Activated naive CD4-positive, alpha-beta T cell (primary cell): ENCODE data around the gene GLRX5.
"Not testable (repeated sequence)": the region's sequence is repeated elsewhere in the genome, so short reads cannot be mapped to it uniquely, and the experiment has no call there.

Experiments used
- DNase-seq, 4 experiments: peaks; one replicate each; lab custom pipeline; 2025; lab: John Stamatoyannopoulos, UW

Gene GLRX5

DNA sequence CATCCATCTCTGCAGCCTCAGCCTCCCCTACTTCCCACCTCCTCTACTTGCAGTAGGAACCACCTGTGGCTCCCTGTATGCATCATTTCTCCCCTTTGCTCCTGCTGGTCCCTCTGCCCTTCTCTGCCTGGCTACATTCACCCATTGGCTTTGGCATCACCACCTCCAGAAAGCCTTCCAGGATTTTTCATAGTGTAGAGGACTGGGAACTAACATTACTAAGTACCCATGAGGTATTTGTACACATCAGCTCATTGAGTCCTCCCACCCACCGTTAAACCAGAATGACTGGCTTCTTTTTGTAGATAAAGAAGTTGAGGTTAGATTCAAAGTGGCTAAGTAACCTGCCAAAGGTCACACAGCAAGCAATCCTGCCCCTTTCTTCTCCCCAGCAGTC lies 35.5 kb upstream of the GLRX5 start:
- DNase-seq = no peak

DNA sequence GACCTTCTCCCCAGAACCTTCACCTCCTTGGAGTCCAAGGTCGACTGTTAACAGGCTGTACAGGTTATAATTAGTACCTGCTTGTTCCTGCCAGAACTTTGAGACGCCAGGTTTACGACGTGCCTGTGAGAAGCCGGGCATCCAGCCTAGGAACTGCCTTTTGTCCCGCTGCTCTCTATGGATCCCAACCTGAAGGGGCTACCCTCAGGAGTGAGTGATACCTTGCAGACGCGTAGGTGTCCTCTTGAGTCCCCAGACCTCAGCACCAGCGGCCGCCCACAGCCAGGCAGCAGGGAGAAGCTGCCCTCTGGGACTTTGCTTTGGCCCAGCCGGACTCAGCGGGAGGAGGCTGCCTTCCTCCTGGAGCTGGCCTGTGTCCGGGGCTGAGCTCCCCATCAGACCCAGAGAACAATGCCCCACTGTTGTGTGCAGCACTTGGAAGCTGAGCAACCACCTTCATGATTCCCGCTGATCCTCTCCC lies 34.6 kb upstream of the GLRX5 start:
- no peak for DNase-seq

DNA sequence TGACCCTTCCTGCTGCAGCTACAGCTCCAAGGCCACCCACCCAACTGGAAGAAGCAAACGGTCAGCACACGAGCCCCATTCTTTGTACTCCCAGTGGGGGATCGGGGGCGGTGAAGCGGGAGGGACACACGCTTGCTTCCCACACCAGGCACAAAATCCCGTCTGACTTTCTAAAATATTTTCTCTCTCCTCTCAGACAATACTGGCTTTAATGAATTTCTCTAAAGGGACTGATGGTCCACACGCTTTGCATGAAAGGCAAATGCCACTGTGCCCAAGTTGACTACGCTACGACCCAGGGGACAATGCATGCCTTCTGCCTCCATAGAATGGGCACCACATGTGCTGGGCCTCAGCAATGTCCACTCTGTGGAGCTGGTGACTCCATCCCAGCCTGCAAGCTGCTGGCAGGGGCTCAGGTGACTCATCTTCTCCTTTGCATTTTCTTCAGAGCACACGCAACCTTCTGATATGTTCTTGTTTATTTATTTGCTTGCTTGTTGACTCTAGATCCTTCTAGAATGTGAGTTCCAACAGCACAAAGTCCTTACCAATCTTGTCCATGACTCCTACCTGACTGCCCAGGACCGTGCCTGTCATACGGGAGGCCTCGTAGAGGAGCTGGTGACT lies 34.0 kb upstream of the GLRX5 start:
- no peak for DNase-seq

DNA sequence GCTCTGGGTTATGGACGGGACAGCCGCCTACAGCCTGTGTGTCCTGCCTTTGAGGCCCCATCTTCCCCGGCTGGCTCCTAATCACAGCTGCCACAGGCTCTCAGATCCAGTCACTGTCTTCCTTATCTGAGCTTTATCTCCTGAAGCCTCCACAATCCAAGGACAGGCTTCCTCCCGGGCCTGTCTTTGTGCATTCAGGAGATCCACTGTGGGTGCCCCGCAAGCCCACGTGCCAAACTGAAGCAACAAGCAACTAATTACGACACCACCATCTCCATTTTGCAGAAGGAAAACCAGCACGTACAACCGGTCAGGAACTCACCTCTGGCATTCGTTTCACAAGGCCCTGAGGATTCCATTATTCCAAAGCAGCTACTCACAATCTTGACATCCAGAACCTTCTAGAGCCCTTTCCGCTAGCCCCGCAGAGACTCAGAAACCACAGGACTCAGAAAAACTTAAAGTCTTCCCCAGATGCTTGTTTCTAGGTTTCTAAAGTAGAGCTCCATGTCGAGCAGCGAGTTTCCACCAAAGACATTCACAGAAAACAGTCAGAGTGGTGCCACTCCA lies 32.4 kb upstream of the GLRX5 start:
- DNase-seq = no peak

DNA sequence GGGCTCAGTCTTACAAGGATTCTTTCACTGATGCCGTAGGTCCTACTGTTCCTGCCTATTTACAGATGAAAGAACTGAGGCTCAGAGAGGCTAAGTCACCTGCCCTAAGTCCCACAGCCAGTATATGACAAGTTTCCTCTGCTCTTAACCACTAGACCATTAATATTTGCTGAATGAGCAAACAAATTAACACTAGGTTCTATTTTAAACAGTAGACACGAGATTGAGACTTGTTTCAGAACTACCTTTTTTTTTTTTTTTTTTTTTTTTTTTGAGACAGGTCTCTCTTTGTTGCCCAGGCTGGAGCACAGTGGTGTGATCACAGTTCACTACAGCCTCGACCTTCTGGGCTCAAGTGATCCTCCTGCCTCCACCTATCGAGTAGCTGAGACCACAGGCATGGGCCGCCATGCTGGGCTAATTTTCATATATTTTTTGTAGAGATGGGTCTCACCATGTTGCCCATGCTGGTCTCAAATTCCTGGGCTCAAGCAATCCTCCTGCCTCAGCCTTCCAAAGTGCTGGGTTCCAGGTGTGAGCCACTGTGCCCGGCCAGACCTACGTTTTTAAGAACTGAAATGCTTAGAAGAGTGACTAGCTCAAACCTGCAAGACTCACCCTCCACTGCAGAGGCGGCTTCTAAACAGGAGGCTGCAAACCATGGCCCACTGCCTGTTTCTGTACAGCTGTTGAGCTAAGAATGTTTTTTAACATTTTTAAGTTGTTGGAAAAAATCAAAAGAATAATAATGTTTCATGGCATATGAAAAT lies 31.3 kb upstream of the GLRX5 start:
- DNase-seq = no peak

DNA sequence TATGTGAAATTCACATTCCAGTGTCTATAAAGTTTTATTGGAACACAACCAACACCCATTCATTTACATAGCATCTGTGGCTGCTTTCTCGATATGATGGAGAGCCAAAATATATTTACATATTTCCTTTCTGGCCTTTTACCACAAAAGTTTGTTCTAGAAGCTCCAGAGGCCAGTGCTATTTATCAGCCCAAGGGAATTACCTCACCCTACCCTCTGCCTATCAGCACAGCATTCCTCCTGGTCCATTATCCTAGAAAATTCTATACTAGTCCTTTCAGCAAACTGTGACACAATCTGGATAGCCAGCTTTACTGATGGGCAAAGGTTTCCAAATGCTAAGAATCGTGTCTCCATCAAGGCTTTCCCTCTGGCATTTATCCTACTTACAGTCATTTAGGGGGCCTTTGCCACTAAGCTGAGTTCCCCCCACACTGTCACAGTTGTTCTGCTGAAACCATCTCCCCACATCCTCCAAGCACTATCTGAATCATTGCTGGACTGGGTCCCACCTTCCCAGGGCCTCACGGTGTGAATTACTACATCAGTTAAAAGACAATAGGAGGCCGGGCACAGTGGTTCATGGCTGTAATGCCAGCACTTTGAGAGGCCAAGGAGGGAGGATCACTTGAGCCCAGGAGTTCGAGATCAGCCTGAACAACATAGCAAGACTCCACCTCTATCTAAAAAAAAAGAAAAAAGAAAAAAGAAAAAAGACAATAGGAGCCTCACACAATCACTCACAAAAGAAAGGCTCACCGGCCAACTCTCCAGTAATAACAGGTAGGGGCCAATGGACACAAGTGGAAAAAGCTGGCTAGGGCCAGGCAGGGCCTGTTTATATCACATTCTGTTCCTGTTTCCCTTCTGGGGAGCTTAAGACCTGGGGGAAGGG lies 30.5 kb upstream of the GLRX5 start:
- no peak for DNase-seq

DNA sequence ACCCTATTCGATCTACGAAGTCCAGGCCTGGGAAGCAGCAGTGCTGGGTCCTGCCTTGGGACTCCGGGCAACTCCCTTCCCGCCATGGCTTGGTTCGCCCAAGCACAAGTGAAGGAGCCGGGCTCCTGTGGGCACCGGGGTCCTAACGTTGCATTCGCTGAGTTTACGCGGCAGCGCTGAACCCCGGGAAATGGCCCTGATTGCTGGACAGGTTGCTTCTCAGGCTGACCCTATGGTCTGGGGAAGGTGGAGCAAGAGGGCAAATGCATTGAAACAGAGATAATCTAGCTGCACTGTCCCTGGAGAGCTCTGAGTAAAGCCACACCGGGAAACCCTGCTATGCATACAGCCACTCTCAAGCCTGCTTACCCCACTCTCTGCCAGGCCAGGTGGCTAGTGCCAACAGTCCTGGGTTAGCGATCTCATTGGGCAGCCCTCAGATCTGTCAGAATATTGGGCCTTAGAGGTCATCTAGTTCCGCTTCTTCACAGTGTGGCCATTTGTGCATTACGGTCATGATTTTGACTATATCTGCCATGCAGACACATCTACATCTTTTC lies 29.7 kb upstream of the GLRX5 start:
- no peak for DNase-seq

DNA sequence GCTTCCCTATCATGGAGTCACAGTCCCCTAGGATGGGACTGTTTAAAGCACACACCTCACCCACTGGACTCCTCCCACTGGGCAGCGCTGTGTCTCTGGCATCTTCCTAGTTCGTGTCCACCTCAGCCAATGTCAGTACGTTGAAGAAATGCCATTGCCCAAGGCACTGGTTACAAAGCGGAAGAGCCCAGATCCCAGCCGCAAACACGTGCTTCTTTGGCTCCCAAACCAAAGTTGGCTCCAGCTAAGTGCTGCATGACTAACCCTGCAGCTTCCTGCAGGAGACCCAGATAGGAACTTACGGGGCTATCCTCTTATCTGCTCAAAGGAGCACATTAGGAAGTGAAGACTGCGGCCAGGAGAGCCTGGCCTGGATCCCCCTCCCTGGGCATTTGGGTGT lies 27.7 kb upstream of the GLRX5 start:
- no peak for DNase-seq

DNA sequence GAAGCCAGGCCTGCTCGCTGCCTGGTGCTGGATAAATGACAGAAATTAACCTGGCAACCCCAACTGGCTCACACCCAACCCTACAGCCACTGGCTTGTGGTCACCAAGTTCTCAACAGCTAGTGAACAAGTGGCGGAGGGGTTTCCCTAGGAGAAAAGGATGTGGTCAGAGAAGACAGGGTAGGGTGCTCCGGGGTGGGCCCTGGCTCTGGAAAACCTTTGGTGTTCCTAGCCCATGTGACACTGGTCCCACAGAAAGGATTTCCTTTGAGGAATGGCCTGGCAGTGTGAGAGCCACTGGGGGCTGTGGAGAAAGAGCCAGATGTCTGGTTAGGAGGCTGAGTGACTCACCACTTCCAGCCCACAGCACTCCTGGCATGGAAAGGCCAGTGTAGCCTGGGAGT lies 27.1 kb upstream of the GLRX5 start:
- no peak for DNase-seq

DNA sequence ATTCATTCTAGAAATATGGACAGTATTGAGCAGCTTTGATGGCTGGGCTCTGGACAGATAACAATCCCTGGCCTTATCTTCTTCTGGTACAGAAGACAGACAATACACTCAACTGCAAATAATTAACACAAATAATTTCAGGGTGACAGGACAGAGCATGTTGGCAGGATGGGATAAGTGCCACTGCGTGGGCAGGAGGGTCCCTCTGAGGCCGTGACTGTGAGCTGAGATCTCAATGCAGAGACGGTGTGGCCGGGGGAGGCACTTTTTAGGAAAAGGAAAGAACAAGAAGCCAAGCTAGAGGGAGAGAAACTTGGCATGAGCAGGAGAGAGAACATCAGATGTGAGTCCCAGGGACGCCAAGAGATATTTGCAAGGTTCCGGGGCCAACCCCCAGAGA lies 26.5 kb upstream of the GLRX5 start:
- no peak for DNase-seq

DNA sequence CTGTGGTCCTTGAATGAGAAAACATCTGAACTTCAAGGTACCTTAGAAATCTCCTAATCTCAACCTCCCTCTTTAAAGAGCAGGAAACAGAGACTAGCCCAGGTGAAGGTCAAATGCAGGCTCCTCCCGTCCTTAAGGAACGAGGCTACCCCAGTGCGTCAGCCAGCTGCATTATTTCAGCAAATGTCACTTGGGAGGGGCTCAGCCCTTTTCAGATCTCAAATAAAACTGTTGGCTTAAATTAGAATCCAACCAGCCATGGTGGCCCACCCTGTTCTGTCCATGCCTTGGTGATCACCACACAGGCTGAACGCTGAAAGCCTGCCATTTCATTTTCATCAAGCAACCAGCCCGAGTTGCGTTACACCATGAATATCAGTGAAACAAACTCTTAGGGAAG lies 25.4 kb upstream of the GLRX5 start:
- DNase-seq = no peak

DNA sequence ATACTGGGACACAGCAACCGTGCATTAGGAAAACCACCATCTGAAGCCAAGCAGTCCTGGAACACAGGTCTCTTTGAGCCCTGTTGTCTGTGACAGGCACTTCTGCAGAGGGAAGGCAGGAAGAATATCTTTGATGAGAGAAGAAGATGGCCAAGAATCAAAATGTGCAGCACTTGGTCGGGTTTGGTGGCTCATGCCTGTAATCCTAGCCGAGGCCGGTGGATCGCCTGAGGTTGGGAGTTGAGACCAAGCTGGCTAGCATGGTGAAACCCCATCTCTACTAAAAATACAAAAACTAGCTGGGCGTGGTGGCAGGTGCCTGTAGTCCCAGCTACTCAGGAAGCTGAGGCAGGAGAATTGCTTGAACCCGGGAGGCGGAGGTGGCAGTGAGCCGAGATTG lies 24.5 kb upstream of the GLRX5 start:
- not testable (repeated sequence) for DNase-seq

DNA sequence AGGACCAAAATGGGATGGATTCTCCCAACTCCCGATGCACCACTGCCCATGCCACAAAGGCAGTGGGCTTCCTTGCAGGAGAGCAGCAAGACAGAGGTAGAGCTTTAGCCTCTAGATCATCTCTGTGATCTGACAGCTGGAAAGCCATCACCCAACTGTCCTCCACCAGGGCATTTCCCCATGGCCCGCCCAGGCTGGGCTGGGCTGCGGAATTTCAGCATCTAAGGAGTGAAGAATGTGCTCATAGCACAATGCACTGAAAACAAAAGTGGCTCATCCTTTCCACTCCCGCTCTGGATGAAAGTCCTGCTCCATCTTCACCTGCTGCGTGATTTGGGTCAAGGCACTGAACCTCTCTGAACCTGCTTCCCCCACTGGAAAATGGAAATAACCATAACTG lies 24.0 kb upstream of the GLRX5 start:
- DNase-seq = no peak

DNA sequence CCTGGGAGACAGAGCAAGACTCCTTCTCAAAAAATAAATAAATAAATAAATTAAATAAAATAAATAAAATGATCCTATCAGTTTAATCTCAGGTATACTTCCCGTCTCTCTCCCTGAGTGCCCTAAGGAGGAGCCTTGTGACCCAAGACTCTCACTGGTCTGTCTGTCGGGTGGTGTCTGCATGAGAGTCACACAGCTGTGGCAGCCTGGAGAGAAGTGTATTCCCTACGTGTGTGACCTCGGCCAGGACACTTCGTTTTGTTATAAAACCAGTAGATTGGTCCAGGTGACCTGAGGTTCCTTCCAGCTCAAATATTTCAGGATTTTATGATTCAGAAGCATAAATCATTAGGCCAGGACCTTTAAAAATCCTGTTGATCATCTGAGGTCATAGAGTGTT lies 23.2 kb upstream of the GLRX5 start:
- DNase-seq = no peak

DNA sequence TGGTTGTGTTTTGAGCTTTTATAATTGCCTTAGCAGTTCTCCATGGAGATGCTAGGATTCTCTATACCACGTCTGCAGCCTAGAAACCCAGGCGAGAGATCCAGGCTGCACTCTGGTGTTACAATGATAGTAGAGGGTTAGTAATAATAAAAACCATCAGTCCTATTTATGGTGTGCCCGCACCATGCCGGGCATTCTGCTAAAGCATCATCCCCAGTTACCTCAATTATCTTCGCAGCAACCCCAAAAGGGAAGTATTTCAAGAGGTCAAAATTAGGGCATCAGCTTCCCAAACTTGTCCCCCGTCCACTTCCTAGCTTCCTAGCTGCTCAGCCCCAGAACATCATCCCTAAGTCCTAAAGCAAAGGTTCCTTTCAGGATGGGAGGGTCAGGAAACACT lies 21.6 kb upstream of the GLRX5 start:
- DNase-seq = no peak

DNA sequence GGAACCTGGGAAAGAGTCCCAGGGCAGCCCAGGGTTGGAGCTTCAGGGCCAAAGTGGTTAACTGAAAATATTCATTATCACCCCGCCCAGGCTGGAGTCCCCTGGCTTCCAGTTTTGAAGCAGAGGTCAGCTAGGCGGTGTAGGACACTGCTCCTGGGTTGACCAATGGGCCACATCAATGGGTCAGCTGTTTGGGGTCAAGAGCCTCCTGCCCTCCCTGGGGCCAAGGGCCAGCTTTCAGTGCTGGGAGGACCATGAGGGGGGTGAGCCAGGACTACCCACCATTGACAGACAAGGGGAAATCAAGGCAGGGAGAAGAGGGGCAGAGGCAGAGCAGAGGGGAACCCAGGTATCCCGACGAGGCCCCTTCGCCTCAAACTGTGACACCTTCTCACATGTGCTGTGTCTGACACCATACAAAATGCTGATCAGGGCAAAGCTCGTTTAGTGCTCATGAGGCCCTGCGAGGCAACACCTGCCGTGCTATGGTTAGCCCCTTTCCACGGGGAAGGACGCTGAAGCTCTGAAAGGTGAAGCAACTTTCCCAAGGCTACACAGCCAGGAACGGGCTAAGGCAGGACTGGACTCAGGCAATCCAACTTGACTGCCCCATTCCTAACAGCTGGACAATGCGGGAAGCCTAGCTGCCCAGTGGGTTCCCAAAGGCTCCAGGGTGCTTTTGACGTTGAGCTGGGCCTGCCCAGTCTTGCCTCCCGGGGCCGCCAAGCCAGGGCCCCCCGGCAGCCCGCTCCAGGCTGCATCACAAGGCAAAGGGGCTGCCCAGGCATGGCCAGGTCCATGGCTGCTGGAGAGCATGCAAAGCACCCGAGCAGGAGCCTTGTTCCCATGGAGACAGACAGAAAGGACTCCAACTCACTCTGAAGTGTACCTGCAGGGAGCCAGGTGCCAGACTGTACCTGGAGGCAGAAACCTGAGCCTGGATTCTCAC lies 20.4 kb upstream of the GLRX5 start:
- DNase-seq = no peak

DNA sequence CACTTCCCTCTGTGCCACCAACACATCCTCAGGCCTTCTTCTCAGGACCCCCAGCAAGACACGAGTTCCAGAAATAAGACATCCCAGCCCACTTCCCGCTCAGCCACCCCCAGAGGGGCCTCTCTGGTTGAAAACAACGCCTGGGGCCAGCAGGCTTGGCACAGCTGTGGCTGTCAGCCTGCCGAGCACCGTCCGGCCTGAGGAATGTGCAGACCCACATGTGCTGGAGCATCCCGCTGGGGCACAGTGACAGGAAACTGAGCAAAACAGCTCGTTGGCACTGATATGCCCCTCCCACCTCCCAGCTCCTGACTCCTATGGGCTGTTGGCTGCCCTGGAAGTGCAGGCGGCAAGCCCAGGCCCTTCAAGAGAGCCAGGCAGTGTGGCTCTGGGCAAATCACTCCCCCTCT lies 19.8 kb upstream of the GLRX5 start:
- no peak for DNase-seq

DNA sequence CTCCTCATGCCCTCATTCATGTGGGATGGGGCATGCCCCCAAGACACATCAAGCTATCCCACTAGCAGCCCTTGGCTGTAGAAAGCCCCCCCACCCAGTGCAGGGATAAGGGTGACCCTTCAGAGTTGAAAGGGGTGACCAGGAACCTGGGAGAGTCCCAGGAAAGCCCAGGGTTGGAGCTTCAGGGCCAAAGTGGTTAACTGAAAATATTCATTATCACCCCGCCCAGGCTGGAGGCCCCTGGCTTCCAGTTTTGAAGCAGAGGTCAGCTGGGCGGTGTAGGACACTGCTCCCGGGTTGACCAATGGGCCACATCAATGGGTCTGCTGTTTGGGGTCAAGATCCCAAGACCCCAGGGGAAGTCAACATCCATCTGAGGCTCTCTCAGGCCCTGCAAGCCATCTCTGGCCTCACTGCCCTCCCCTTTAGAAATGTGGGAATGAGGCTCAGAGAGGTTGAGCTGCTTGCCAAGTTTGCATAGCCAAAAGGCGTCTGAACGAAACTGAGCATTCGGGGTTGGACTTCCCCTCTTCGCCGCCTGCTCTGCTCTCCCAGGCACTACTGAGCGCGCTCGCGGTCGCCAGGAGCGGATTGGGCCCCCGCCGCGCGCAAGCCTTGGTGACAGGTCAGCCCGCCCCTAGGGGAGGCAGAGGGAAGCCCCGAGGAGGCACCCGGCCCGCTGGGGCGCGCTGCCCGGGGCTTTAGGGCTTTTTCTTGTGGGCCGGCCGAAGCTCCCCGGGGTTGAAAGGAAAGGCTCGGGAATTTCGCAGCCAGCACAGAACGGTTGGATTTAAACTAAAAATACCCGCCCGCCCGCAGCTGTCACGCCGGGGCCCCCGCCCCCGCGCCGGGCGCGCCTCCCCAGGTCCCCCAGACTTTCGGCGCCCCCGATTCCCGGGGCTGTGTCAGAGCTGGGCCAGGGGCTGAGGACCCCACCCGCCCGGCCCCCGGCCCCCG lies 19.0 kb upstream of the GLRX5 start:
- peak; percentile 17 to 68 (median 46) for DNase-seq

DNA sequence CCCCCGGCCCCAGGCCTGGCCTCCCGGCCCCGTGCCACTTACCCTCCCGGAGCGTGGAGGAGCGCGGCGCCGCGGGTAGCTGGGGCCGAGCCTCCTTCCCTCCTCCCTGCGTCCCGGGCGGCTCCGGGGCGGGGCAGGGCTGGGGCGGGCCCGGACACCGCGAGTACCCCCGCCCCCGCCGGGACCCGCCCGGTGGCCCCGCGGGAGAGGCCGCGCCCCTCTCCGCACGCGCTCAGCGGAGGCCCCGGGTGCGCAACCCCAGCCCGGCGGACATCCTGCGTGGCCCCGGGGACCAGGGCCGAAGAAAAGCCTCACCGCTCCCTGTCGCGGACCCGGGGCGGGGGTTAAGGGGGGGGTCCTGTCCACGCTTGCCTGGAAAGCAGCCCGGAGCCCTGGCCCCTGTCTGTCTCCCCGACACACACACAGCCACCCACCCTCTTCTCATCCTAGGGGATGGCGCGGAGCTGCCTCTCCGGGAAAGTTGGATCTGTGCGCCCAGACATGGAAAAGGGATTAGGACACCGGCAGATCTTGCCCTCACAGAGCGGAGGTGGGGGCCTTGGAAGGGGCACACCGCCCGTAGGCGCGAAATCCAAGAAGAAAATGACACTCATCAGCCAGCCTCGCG lies 18.2 kb upstream of the GLRX5 start, which contains the start of gene SYNE3:
TSS of gene SYNE3 (minus strand) at position 97 of the 628 bp plus-strand sequence. CDS start 40,829 bp downstream, outside the sequence.
- peak in 1 of 4 experiments; percentile 44 for DNase-seq
